HEK293 (cell line): ENCODE data around the gene CCDC9B.
A peak's percentile ranks its signal among the peaks of the same experiment; 100 is the strongest.

Source experiments
- CTCF ChIA-PET: fragments of 350-600 bp; formaldehyde crosslinking; extraction: SDS; loops from one replicate; lab custom pipeline; 2021; ENCODE audit warnings: antibody characterized with exemption; lab: Yijun Ruan, JAX
- POLR2A ChIA-PET: fragments of 300-600 bp; formaldehyde crosslinking; extraction: SDS; loops from one replicate; lab custom pipeline; 2020; ENCODE audit warnings: antibody characterized with exemption, inconsistent platforms; lab: Yijun Ruan, JAX
- H3K27ac ChIP-seq: fragments of 200-500 bp; sonication (Bioruptor generic); 2 replicates; pipeline ENCODE4 v1.5.1; 2014; ENCODE audit warnings: low read depth, low read length, control low read depth, inconsistent platforms; ENCODE audit errors: extremely low read depth
- H3K36me3 ChIP-seq, 2 experiments: fragments of 200-500 bp in 1 of 2; sonication (Bioruptor generic) in 1 of 2; 1 replicate in 1 of 2; 2 replicates in 1 of 2; pipeline ENCODE4 v1.5.1; 2014 to 2017; ENCODE audit warnings: inconsistent platforms in 2 of 2, low read length in 2 of 2; ENCODE audit not compliant: control insufficient read depth in 2 of 2, insufficient read depth in 1 of 2
- H3K4me1 ChIP-seq: fragments of 200-500 bp; sonication (Bioruptor generic); 2 replicates; pipeline ENCODE4 v1.5.1; 2014; ENCODE audit warnings: mild to moderate bottlenecking, low read length, inconsistent platforms; ENCODE audit not compliant: control insufficient read depth, insufficient read depth
- H3K4me3 ChIP-seq: 2 replicates; pipeline ENCODE4 v1.5.1; 2011; ENCODE audit warnings: low read depth, mild to moderate bottlenecking, control low read depth, low read length, moderate library complexity
- H3K9me3 ChIP-seq: fragments of 200-500 bp; sonication (Bioruptor generic); 2 replicates; pipeline ENCODE4 v1.5.1; 2014; ENCODE audit warnings: low read depth, low read length, inconsistent platforms; ENCODE audit not compliant: control insufficient read depth, insufficient read depth
- HOXD13 ChIP-seq: sonication (generic); formaldehyde crosslinking; IDR thresholded peaks from 2 replicates; pipeline ENCODE4 v1.8.0; 2022; ENCODE audit warnings: missing genetic modification reagents, borderline replicate concordance
- WT1 ChIP-seq: fragments of 450-650 bp; formaldehyde crosslinking; IDR thresholded peaks from 2 replicates; pipeline ENCODE4 v1.5.1; 2016; ENCODE audit warnings: missing biosample characterization, missing genetic modification characterization
- ZFHX2 ChIP-seq: fragments of 450-650 bp; formaldehyde crosslinking; conservative IDR thresholded peaks from 2 replicates; pipeline ENCODE4 v1.5.1; 2016; ENCODE audit warnings: missing biosample characterization, missing genetic modification characterization
- ZFP3 ChIP-seq: fragments of 450-650 bp; formaldehyde crosslinking; IDR thresholded peaks from 2 replicates; pipeline ENCODE4 v1.5.1; 2016; ENCODE audit warnings: low read depth, missing biosample characterization, missing genetic modification characterization
- ZNF202 ChIP-seq: fragments of 450-650 bp; formaldehyde crosslinking; IDR thresholded peaks from 2 replicates; pipeline ENCODE4 v1.5.1; 2016; ENCODE audit warnings: missing biosample characterization, missing genetic modification characterization, borderline replicate concordance
- ZNF24 ChIP-seq: fragments of 450-650 bp; formaldehyde crosslinking; IDR thresholded peaks from 2 replicates; pipeline ENCODE4 v1.5.1; 2016; ENCODE audit warnings: missing biosample characterization, missing genetic modification characterization
- ZNF335 ChIP-seq: fragments of 450-650 bp; formaldehyde crosslinking; conservative IDR thresholded peaks from 2 replicates; pipeline ENCODE4 v1.5.1; 2016; ENCODE audit warnings: missing biosample characterization, missing genetic modification characterization
- ZNF514 ChIP-seq: fragments of 450-650 bp; formaldehyde crosslinking; IDR thresholded peaks from 2 replicates; pipeline ENCODE4 v1.5.1; 2016; ENCODE audit warnings: missing biosample characterization, missing genetic modification characterization
- ZNF621 ChIP-seq: fragments of 450-650 bp; formaldehyde crosslinking; IDR thresholded peaks from 2 replicates; pipeline ENCODE4 v1.5.1; 2017; ENCODE audit warnings: missing biosample characterization, missing genetic modification characterization
- ZNF660 ChIP-seq: fragments of 450-650 bp; IDR thresholded peaks from 2 replicates; pipeline ENCODE4 v1.5.1; 2018; ENCODE audit warnings: missing biosample characterization, mild to moderate bottlenecking, missing genetic modification characterization
- ZNF792 ChIP-seq: fragments of 450-650 bp; formaldehyde crosslinking; IDR thresholded peaks from 2 replicates; pipeline ENCODE4 v1.5.1; 2016; ENCODE audit warnings: missing biosample characterization, missing genetic modification characterization
- TF ChIP-seq, protein P1 (sequence below): fragments of 450-650 bp; formaldehyde crosslinking; conservative IDR thresholded peaks from 2 replicates; pipeline ENCODE4 v1.5.1; 2016; ENCODE audit warnings: low read depth, missing biosample characterization, missing genetic modification characterization
- TF ChIP-seq, protein P2 (sequence below): fragments of 450-650 bp; formaldehyde crosslinking; IDR thresholded peaks from 2 replicates; pipeline ENCODE4 v1.5.1; 2016; ENCODE audit warnings: missing biosample characterization, missing genetic modification characterization
- TF ChIP-seq, protein P3 (sequence below): fragments of 450-650 bp; formaldehyde crosslinking; IDR thresholded peaks from 2 replicates; pipeline ENCODE4 v1.5.1; 2016; ENCODE audit warnings: missing biosample characterization, missing genetic modification characterization
- TF ChIP-seq, protein P4 (sequence below): fragments of 450-650 bp; formaldehyde crosslinking; IDR thresholded peaks from 2 replicates; pipeline ENCODE4 v1.5.1; 2017; ENCODE audit warnings: missing biosample characterization, missing genetic modification characterization
- TF ChIP-seq, protein P5 (sequence below): fragments of 450-650 bp; formaldehyde crosslinking; IDR thresholded peaks from 2 replicates; pipeline ENCODE4 v1.5.1; 2016; ENCODE audit warnings: missing biosample characterization, missing genetic modification characterization
- TF ChIP-seq, protein P6 (sequence below): fragments of 450-650 bp; formaldehyde crosslinking; IDR thresholded peaks from 2 replicates; pipeline ENCODE4 v1.5.1; 2016; ENCODE audit warnings: missing biosample characterization, missing genetic modification characterization

CCDC9B gene

DNA sequence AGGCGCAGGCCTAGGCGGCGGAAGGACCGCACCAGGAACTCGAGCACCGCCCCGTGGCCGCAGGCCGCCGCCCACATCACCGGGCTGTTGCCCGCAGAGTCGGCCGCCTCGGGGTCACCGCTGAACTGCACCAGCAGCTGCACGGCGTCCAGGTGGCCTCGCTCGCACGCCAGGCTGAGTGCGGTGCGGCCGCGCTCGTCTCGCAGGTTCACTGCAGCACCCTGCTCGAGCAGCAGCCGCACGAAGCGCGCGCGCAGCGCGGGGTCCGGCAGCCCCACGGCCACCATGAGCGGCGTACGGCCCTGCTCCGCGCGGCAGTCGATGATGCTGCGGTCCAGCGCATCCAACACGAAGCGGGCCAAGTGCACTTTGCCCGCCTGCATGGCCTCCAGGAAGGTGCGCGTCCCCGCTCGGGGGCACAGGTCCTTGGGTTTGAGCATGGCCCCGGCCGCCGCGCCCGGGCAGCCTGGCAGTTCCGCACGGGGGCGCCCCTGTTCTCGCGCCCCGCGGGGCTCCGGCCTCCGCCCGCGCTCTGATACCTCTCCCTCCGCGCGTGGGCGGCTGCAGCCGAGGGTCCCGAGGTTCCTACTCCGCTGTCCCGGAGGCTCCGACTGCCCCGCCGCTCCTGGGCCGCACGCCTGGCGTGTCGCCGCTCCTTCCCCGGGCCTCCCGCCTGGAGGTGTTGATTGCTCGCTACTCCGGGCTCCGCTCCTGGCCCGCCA, 58.4 kb downstream of the CCDC9B start (continued):
- TF ChIP-seq, protein P1, sequence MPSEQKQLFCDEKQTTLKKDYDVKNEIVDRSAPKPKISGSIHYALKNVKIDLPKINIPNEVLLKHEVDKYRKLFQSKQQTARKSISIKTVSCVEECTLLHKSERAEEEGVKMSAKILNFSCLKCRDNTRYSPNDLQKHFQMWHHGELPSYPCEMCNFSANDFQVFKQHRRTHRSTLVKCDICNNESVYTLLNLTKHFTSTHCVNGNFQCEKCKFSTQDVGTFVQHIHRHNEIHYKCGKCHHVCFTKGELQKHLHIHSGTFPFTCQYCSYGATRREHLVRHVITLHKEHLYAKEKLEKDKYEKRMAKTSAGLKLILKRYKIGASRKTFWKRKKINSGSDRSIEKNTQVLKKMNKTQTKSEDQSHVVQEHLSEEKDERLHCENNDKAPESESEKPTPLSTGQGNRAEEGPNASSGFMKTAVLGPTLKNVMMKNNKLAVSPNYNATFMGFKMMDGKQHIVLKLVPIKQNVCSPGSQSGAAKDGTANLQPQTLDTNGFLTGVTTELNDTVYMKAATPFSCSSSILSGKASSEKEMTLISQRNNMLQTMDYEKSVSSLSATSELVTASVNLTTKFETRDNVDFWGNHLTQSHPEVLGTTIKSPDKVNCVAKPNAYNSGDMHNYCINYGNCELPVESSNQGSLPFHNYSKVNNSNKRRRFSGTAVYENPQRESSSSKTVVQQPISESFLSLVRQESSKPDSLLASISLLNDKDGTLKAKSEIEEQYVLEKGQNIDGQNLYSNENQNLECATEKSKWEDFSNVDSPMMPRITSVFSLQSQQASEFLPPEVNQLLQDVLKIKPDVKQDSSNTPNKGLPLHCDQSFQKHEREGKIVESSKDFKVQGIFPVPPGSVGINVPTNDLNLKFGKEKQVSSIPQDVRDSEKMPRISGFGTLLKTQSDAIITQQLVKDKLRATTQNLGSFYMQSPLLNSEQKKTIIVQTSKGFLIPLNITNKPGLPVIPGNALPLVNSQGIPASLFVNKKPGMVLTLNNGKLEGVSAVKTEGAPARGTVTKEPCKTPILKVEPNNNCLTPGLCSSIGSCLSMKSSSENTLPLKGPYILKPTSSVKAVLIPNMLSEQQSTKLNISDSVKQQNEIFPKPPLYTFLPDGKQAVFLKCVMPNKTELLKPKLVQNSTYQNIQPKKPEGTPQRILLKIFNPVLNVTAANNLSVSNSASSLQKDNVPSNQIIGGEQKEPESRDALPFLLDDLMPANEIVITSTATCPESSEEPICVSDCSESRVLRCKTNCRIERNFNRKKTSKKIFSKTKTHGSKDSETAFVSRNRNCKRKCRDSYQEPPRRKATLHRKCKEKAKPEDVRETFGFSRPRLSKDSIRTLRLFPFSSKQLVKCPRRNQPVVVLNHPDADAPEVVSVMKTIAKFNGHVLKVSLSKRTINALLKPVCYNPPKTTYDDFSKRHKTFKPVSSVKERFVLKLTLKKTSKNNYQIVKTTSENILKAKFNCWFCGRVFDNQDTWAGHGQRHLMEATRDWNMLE (tag by site-specific recombination), result no peak
- TF ChIP-seq ZNF514, result no peak
- TF ChIP-seq, protein P2, sequence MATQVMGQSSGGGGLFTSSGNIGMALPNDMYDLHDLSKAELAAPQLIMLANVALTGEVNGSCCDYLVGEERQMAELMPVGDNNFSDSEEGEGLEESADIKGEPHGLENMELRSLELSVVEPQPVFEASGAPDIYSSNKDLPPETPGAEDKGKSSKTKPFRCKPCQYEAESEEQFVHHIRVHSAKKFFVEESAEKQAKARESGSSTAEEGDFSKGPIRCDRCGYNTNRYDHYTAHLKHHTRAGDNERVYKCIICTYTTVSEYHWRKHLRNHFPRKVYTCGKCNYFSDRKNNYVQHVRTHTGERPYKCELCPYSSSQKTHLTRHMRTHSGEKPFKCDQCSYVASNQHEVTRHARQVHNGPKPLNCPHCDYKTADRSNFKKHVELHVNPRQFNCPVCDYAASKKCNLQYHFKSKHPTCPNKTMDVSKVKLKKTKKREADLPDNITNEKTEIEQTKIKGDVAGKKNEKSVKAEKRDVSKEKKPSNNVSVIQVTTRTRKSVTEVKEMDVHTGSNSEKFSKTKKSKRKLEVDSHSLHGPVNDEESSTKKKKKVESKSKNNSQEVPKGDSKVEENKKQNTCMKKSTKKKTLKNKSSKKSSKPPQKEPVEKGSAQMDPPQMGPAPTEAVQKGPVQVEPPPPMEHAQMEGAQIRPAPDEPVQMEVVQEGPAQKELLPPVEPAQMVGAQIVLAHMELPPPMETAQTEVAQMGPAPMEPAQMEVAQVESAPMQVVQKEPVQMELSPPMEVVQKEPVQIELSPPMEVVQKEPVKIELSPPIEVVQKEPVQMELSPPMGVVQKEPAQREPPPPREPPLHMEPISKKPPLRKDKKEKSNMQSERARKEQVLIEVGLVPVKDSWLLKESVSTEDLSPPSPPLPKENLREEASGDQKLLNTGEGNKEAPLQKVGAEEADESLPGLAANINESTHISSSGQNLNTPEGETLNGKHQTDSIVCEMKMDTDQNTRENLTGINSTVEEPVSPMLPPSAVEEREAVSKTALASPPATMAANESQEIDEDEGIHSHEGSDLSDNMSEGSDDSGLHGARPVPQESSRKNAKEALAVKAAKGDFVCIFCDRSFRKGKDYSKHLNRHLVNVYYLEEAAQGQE (tag by site-specific recombination), result no peak
- TF ChIP-seq ZFHX2, result peak; percentile 75; the same call in 1 of the 2 replicates
- TF ChIP-seq ZNF202, result no peak
- TF ChIP-seq, protein P3, sequence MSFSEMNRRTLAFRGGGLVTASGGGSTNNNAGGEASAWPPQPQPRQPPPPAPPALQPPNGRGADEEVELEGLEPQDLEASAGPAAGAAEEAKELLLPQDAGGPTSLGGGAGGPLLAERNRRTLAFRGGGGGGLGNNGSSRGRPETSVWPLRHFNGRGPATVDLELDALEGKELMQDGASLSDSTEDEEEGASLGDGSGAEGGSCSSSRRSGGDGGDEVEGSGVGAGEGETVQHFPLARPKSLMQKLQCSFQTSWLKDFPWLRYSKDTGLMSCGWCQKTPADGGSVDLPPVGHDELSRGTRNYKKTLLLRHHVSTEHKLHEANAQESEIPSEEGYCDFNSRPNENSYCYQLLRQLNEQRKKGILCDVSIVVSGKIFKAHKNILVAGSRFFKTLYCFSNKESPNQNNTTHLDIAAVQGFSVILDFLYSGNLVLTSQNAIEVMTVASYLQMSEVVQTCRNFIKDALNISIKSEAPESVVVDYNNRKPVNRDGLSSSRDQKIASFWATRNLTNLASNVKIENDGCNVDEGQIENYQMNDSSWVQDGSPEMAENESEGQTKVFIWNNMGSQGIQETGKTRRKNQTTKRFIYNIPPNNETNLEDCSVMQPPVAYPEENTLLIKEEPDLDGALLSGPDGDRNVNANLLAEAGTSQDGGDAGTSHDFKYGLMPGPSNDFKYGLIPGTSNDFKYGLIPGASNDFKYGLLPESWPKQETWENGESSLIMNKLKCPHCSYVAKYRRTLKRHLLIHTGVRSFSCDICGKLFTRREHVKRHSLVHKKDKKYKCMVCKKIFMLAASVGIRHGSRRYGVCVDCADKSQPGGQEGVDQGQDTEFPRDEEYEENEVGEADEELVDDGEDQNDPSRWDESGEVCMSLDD (tag by site-specific recombination), result no peak
- no peak for TF ChIP-seq ZNF621 (tag by site-specific recombination)
- no peak; the same call in 1 of the 2 replicates for TF ChIP-seq WT1 (tag by site-specific recombination)
- no peak for TF ChIP-seq ZFP3 (tag by site-specific recombination)
- peak; percentile 54; the same call in 1 of the 2 replicates for TF ChIP-seq ZNF660 (tag by site-specific recombination)
- TF ChIP-seq, protein P4, sequence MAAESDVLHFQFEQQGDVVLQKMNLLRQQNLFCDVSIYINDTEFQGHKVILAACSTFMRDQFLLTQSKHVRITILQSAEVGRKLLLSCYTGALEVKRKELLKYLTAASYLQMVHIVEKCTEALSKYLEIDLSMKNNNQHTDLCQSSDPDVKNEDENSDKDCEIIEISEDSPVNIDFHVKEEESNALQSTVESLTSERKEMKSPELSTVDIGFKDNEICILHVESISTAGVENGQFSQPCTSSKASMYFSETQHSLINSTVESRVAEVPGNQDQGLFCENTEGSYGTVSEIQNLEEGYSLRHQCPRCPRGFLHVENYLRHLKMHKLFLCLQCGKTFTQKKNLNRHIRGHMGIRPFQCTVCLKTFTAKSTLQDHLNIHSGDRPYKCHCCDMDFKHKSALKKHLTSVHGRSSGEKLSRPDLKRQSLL (tag by site-specific recombination), result no peak
- peak; percentile 68 for TF ChIP-seq ZNF335 (tag by site-specific recombination)
- TF ChIP-seq, all 188 proteins: peak for 17

DNA sequence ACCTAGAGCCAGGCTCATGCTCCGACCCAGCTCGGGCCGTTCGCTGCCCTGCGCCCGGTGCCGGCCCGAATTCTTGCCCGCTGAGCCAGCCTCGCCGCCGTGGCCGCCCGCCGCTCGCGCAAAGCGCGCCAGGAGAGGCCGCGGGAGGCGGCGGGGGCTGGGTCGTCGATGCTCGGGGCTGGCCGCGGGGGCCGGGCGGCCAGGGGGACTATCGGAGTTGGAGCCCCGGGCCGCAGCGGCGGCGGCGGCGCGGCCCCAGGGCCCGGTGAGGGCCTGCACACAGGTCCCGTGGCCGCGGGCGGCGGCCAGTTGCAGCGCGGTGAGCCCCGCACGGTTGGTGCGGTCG, 59.0 kb downstream of the CCDC9B start:
- POLR2A ChIA-PET, result no interaction called here
- Histone ChIP-seq H3K4me3 (no peak overlapping the region), H3K27ac (no peak overlapping the region), H3K36me3 (no peaks in the 10 kb centered on the region), H3K4me1 (0 out of 2 replicates have a peak, but pooled peaks cover 2% of the 10 kb centered on the region), H3K9me3 (no peaks in the 10 kb centered on the region)
- CTCF ChIA-PET, result interaction anchor here (0.7 to 1.1 kb wide), 2 partner anchors 29 to 234 kb away, joined by 3 read pairs; no protein-coding TSS in a partner anchor
- TF ChIP-seq, protein P5, sequence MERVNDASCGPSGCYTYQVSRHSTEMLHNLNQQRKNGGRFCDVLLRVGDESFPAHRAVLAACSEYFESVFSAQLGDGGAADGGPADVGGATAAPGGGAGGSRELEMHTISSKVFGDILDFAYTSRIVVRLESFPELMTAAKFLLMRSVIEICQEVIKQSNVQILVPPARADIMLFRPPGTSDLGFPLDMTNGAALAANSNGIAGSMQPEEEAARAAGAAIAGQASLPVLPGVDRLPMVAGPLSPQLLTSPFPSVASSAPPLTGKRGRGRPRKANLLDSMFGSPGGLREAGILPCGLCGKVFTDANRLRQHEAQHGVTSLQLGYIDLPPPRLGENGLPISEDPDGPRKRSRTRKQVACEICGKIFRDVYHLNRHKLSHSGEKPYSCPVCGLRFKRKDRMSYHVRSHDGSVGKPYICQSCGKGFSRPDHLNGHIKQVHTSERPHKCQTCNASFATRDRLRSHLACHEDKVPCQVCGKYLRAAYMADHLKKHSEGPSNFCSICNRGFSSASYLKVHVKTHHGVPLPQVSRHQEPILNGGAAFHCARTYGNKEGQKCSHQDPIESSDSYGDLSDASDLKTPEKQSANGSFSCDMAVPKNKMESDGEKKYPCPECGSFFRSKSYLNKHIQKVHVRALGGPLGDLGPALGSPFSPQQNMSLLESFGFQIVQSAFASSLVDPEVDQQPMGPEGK (tag by site-specific recombination), result no peak
- TF ChIP-seq HOXD13 (CRISPR knock-in tag) (no peak), ZNF24 (tag by site-specific recombination) (no peak), ZNF792 (tag by site-specific recombination) (no peak)
- TF ChIP-seq, protein P6, sequence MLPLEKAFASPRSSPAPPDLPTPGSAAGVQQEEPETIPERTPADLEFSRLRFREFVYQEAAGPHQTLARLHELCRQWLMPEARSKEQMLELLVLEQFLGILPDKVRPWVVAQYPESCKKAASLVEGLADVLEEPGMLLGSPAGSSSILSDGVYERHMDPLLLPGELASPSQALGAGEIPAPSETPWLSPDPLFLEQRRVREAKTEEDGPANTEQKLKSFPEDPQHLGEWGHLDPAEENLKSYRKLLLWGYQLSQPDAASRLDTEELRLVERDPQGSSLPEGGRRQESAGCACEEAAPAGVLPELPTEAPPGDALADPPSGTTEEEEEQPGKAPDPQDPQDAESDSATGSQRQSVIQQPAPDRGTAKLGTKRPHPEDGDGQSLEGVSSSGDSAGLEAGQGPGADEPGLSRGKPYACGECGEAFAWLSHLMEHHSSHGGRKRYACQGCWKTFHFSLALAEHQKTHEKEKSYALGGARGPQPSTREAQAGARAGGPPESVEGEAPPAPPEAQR (tag by site-specific recombination), result no peak
